Measurements from ENCODE around the gene MESP2. TPM values are rescaled to one million over a fixed set of nuclear protein-coding genes. Genes with fewer than 3 reads are reported as not detected.
A peak's percentile ranks its signal among the peaks of the same experiment; 100 is the strongest.

Gene MESP2
- not detected in 2 replicates for total RNA-seq (ENCODE audit: low replicate concordance)
- long read RNA-seq = 0 reads

DNA sequence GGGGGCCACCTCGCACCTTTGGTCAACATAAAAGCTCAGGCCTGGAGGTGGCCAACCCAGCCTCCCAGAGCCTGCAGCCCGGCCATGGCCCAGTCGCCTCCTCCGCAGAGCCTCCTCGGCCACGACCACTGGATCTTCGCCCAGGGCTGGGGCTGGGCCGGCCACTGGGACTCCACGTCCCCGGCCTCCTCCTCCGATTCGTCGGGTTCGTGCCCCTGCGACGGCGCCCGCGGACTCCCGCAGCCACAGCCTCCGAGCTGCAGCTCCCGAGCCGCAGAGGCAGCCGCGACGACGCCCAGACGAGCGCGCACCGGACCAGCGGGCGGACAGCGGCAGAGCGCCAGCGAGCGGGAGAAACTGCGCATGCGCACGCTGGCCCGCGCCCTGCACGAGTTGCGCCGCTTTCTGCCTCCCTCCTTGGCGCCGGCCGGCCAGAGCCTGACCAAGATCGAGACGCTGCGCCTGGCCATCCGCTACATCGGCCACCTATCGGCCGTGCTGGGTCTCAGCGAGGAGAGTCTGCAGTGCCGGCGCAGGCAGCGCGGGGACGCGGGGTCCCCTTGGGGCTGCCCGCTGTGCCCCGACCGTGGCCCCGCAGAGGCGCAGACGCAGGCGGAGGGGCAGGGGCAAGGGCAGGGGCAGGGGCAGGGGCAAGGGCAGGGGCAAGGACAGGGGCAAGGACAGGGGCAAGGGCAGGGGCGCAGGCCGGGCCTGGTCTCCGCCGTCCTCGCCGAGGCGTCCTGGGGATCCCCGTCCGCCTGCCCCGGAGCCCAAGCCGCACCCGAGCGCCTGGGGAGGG lies at the start of gene MESP2:
Gene MESP2, plus strand, starts transcription at position 59 of the 799 bp plus-strand sequence. Its CDS starts 26 bp downstream, at position 85.
- H3K4me3 Mint-ChIP-seq = peak within 1 kb of the TSS; percentile 69
- TF ChIP-seq, protein P1, sequence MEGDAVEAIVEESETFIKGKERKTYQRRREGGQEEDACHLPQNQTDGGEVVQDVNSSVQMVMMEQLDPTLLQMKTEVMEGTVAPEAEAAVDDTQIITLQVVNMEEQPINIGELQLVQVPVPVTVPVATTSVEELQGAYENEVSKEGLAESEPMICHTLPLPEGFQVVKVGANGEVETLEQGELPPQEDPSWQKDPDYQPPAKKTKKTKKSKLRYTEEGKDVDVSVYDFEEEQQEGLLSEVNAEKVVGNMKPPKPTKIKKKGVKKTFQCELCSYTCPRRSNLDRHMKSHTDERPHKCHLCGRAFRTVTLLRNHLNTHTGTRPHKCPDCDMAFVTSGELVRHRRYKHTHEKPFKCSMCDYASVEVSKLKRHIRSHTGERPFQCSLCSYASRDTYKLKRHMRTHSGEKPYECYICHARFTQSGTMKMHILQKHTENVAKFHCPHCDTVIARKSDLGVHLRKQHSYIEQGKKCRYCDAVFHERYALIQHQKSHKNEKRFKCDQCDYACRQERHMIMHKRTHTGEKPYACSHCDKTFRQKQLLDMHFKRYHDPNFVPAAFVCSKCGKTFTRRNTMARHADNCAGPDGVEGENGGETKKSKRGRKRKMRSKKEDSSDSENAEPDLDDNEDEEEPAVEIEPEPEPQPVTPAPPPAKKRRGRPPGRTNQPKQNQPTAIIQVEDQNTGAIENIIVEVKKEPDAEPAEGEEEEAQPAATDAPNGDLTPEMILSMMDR (conservative IDR thresholded peaks at IDR 0.05) = peak; percentile 77
- no peaks in the 10 kb centered on the region for H3K9me3 Mint-ChIP-seq
- DNase-seq (ENCODE audit: extremely low spot score, unreplicated experiment) = peak; percentile 89
- no peaks in the 10 kb centered on the region for H3K36me3 Mint-ChIP-seq
- H3K27me3 Mint-ChIP-seq = peaks cover 2% of the 10 kb centered on the region
- no peaks in the 10 kb centered on the region for H3K4me1 Mint-ChIP-seq (ENCODE audit: unreplicated experiment)
- H3K27ac Mint-ChIP-seq = no peak within 1 kb of the TSS

- DNase-seq (ENCODE audit: extremely low spot score, unreplicated experiment) = no peak
- H3K27ac Mint-ChIP-seq = no peak overlapping the region
- H3K27me3 Mint-ChIP-seq = peaks cover 28% of the 10 kb centered on the region
- H3K36me3 Mint-ChIP-seq = no peaks in the 10 kb centered on the region
- no peaks in the 10 kb centered on the region for H3K9me3 Mint-ChIP-seq
- no peak overlapping the region for H3K4me3 Mint-ChIP-seq
- TF ChIP-seq, protein P1 (conservative IDR thresholded peaks at IDR 0.05) = no peak
- H3K4me1 Mint-ChIP-seq (ENCODE audit: unreplicated experiment) = no peaks in the 10 kb centered on the region
Measured at GRCh38 chr15:89728254-89728653, 47.9 kb upstream of the MESP2 start.

DNA sequence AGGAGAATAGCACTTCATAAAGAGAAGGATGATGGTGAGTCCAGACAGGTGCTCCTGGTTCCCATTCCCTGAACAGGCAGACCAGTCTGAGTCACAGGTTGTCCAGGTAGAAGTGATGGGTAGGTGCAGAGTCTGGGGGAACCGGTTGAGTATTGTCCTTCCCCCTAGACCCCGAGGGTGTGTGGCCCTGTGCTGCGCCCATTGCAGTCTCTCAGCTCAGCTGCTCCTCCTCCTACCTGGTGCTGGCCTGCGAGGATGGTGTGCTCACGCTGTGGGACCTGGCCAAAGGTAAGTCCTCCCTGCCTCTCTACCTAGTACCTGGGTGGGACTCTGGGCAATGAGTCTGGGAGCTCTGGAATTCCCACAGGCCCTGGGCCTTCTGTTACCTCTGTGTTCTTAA lies 44.9 kb upstream of the MESP2 start:
- Mint-ChIP-seq H3K27ac (no peak overlapping the region), H3K4me3 (no peak overlapping the region), H3K27me3 (peaks cover 55% of the 10 kb centered on the region), H3K36me3 (no peaks in the 10 kb centered on the region), H3K9me3 (no peaks in the 10 kb centered on the region), H3K4me1 (ENCODE audit: unreplicated experiment) (no peaks in the 10 kb centered on the region)
- DNase-seq (ENCODE audit: extremely low spot score, unreplicated experiment) = no peak
- TF ChIP-seq, protein P1 (conservative IDR thresholded peaks at IDR 0.05) = no peak

- peaks cover 55% of the 10 kb centered on the region for H3K27me3 Mint-ChIP-seq
- DNase-seq (ENCODE audit: extremely low spot score, unreplicated experiment) = no peak
- H3K4me1 Mint-ChIP-seq (ENCODE audit: unreplicated experiment) = no peaks in the 10 kb centered on the region
- no peaks in the 10 kb centered on the region for H3K36me3 Mint-ChIP-seq
- H3K4me3 Mint-ChIP-seq = no peak overlapping the region
- no peaks in the 10 kb centered on the region for H3K9me3 Mint-ChIP-seq
- TF ChIP-seq, protein P1 (conservative IDR thresholded peaks at IDR 0.05) = no peak
- H3K27ac Mint-ChIP-seq = no peak overlapping the region
Measured at GRCh38 chr15:89732451-89733172, 43.5 kb upstream of the MESP2 start.

DNA sequence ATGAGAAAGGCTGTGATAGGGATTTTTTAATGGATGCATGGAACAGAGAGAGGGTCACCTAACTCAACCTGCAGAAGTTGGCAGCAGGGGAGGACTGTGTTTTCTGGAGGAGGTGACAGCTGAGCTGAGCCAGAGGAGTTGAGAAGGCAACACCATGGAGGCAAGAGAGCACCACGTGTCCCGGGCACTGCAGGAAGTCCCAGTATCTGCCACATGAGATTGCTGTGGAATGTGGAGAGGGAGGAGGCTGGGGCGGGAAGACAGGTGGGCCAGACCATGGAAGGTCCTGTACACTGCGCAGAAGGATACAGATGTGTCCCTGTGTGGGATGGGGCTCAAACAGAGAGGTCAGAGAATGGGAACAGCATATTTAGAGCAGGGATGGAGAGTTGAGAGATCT lies 40.4 kb upstream of the MESP2 start:
- H3K36me3 Mint-ChIP-seq = no peaks in the 10 kb centered on the region
- no peaks in the 10 kb centered on the region for H3K9me3 Mint-ChIP-seq
- TF ChIP-seq, protein P1 (conservative IDR thresholded peaks at IDR 0.05) = no peak
- H3K27ac Mint-ChIP-seq = no peak overlapping the region
- DNase-seq (ENCODE audit: extremely low spot score, unreplicated experiment) = no peak
- no peak overlapping the region for H3K4me3 Mint-ChIP-seq
- H3K4me1 Mint-ChIP-seq (ENCODE audit: unreplicated experiment) = no peaks in the 10 kb centered on the region
- peaks cover 54% of the 10 kb centered on the region for H3K27me3 Mint-ChIP-seq

Measured in type B pancreatic cell (in vitro differentiated cells).